GM12865 (cell line): ENCODE data around the gene THSD4.

ENCODE experiments used
- DNase-seq: peaks from one replicate; pipeline ENCODE4 v3.0.0; 2010; ENCODE audit warnings: low read depth
- H3K4me3 ChIP-seq: 2 replicates; pipeline ENCODE4 v1.5.1; 2011; ENCODE audit warnings: mild to moderate bottlenecking, low read depth, low read length, control low read depth
- CTCF ChIP-seq: IDR thresholded peaks from 2 replicates; pipeline ENCODE4 v1.5.1; 2011; ENCODE audit warnings: low read length, control low read depth, low read depth, inconsistent platforms; ENCODE audit not compliant: insufficient read depth; ENCODE audit errors: missing control alignments

The THSD4 gene

DNA sequence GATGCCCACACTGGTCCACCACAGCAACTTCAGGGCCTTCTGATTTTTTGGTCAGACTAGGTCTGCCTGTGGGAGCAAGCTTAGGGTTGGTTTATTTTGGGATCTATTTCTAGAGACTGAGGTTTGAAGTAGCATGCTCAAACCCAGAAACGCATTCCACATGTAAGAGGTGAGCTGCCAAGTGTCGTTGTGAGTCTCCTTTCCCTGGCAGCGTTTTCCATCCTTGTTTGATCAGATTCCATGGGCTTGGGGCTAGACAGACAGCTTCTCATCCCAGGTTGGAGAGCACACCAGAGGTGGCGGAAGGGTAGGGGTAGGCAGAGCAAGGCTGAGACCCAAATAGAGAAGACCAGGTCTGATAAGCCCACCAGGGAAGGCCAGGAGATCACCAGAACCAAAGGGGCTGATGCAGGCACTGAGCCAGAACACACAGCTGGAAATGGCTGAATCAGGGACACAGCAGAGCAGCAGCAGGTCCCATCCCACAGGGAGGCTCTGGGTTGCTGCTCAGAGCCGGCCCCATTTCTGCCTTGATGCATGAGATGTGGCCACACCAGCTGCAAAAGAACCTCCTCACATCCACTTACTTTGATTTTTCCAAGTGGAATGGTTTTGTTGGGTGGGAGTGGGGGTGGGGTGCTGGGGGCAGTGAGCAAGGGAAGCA is 186.8 kb downstream of the THSD4 start:
- no peak for DNase-seq
- no peak for TF ChIP-seq CTCF
- no peak overlapping the region for H3K4me3 ChIP-seq

GRCh38 chr15:71302861-71303410 is 187.7 kb downstream of the THSD4 start:
- no peak overlapping the region for H3K4me3 ChIP-seq
- DNase-seq = no peak
- no peak for TF ChIP-seq CTCF

GRCh38 chr15:71303977-71304376 is 188.7 kb downstream of the THSD4 start:
- no peak for TF ChIP-seq CTCF
- DNase-seq = no peak
- no peak overlapping the region for H3K4me3 ChIP-seq

DNA sequence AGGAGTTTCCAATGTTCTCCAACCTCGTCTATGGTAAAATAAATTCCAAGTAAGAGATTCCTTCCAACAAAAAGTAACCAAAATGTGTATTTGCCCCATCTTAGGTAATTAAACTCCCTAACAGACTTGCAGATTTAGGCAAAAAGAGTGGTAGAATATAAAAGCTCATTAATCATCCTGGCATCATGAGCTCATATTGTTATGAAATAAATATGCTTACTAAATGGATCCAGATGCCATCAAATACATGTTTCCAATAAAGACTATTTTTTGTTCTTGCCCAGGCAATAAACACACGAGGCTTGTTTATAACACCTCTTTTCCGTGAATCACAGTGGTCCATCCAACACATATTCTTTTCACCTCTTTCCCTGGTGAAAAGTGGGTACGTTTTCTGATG is 189.4 kb downstream of the THSD4 start:
- TF ChIP-seq CTCF = no peak
- no peak overlapping the region for H3K4me3 ChIP-seq
- no peak for DNase-seq

- no peak overlapping the region for H3K4me3 ChIP-seq
- TF ChIP-seq CTCF = no peak
- DNase-seq = no peak
These were observed 191.3 kb downstream of the THSD4 start for GRCh38 chr15:71306538-71306937.

DNA sequence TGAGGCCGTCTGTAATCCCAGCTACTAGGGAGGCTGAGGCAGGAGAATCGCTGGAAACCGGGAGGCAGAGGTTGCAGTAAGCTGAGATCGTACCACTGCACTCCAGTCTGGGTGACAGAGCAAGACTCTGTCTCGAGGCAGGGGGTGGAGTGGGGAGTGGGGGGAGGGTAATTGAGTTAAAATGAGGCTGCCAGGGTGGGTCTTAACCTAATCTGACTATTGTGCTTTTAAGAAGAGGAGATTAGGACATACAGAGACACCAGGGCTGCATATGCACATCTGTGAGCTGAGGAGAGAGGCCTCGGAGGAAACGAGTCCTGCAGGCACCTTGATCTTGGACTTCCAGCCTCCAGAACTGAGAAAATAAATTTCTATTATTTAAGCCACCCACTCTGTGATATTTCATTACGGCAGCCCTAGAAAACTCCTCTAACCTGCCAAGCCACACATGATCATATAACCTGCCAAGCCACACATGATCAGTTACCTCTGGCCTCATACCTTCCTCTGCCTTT is 197.0 kb downstream of the THSD4 start:
- H3K4me3 ChIP-seq = no peak overlapping the region
- no peak for TF ChIP-seq CTCF
- DNase-seq = no peak
